Astrocyte of the spinal cord (primary cell): ENCODE data around the gene GRIN2A.

Source experiments
- DNase-seq: peaks from one replicate; pipeline ENCODE4 v3.0.0; 2011; ENCODE audit warnings: low read depth, low spot score
- H3K4me3 ChIP-seq: 2 replicates; pipeline ENCODE4 v1.5.1; 2011; ENCODE audit warnings: low read depth, mild to moderate bottlenecking, low read length, moderate library complexity
- CTCF ChIP-seq: IDR thresholded peaks from 2 replicates; pipeline ENCODE4 v1.5.1; 2012; ENCODE audit warnings: low read depth, mild to moderate bottlenecking, low read length, inconsistent platforms
- in situ Hi-C: cut with HindIII; loops from 2 replicates; pipeline ENCODE4 v1.10.0; 2017; ENCODE audit warnings: low sequenced_read_pairs

The GRIN2A gene

GRCh38 chr16:10080051-10080772, 102.0 kb downstream of the GRIN2A start:
- no peak for TF ChIP-seq CTCF
- H3K4me3 ChIP-seq = no peak overlapping the region
- DNase-seq = peak; percentile 85
- in situ Hi-C loops = no loop called here

GRCh38 chr16:10078541-10078949, 103.7 kb downstream of the GRIN2A start:
- in situ Hi-C loops = no loop called here
- peak; percentile 6 for TF ChIP-seq CTCF
- peak; percentile 20 for DNase-seq
- no peak overlapping the region for H3K4me3 ChIP-seq

DNA sequence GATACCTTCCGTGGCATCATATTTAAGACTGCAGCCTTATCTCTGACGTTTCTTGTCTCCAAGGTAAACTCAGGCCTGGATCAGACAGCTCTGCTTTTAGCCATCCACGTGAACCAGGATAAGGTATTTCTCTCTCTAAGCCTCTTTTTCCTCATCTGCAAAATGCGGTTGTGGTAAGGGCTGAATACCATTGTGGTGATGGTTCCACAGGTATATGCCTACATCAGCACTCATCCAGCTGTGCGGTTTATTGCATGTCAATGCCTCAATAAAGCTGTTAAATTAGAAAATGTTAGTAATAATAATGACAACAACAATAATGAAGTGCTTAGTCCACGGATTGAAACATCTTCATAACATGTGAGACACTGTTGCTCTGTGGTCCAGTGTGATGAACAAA, 104.4 kb downstream of the GRIN2A start:
- H3K4me3 ChIP-seq = no peak overlapping the region
- in situ Hi-C loops = no loop called here
- no peak for DNase-seq
- no peak for TF ChIP-seq CTCF

- in situ Hi-C loops = no loop called here
- H3K4me3 ChIP-seq = no peak overlapping the region
- DNase-seq = no peak
- no peak for TF ChIP-seq CTCF
Measured at GRCh38 chr16:10076037-10076436, 106.2 kb downstream of the GRIN2A start.

DNA sequence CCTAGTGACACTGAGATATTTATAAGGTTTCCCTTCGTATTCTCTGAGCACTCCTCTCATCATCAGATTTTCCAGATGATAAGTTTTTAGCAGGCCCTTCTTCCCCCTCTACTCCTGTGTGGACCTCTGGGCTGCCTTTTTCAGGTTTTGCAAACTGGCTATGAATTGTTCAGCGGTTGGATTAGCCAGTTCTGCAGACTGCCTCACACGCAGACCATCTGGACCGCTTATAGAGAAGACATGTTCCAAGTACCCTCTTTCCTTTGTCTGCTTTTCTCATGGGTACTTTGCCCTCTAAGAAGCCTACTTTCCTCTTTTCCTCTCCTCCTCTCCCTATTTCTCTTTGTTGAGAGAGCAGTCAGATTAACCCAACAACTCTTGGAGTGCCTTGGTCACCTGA, 111.6 kb downstream of the GRIN2A start:
- H3K4me3 ChIP-seq = no peak overlapping the region
- DNase-seq = no peak
- in situ Hi-C loops = no loop called here
- no peak for TF ChIP-seq CTCF

DNA sequence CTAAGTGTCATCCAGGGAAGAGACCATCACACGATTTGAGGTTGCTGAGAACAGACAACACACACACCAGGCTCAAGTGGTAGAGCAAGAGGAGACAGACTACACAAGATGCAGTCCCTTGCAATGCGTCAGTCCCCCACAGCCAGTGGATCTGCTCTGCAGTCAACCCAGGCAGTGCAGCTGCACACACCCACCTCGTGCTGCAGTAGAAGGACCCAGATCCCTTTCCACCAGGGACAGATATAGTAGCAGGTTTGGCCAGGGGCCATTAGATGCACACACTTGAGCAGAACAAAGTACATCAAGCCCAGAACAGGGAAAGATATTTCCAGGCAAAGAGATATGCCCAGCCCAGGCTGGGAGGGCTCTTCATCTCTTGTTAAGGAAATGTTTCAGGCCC, 112.9 kb downstream of the GRIN2A start:
- TF ChIP-seq CTCF = no peak
- no peak overlapping the region for H3K4me3 ChIP-seq
- in situ Hi-C loops = no loop called here
- no peak for DNase-seq
